Anterior cingulate cortex (tissue), 58 donors: ENCODE measurements around the gene PBX3.
A peak's percentile ranks its signal among the peaks of the same experiment; 100 is the strongest.

ENCODE experiments used
- DNase-seq, 58 donors: peaks; one replicate each; lab custom pipeline; 2025; lab: John Stamatoyannopoulos, UW

PBX3 gene

DNA sequence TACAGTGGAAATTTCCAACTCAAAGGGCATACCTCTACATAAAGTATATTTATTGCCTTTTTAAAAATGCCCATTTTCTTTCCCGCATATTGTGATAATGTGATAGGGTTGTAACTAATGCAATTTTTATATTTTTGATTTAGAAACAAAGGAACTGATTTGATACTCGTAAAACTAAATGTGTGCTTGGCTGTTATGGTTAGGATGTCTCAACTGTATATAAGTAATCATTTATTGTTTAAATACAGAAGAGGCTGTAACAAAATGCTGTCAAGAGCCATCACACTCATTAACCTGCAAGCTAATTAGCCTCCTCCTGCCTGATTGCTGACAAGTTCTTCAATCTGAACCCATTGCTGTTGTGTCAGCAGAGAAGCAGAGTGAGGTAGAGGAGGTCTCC is 149.2 kb downstream of the PBX3 start:
- no peak for DNase-seq

GRCh38 chr9:125896964-125897363 is 149.8 kb downstream of the PBX3 start:
- DNase-seq: no peak

DNA sequence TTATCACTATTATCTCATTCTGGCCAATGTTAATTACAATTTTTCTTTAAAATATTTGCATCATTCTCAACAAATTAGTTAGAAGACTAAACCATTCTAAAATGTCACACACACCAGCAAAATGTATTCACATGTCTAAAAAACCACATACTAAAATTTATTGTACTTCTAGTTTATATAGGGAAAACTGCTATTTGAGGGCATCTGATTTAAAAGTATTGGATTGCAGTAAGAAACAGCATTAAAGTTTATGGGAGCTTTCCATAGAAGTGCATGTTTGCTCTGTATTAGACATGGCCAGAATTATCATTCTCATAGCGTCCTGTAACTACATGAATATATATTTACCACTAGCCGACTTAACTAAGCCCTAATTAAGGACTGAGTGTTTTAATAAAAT is 150.3 kb downstream of the PBX3 start:
- no peak for DNase-seq

DNA sequence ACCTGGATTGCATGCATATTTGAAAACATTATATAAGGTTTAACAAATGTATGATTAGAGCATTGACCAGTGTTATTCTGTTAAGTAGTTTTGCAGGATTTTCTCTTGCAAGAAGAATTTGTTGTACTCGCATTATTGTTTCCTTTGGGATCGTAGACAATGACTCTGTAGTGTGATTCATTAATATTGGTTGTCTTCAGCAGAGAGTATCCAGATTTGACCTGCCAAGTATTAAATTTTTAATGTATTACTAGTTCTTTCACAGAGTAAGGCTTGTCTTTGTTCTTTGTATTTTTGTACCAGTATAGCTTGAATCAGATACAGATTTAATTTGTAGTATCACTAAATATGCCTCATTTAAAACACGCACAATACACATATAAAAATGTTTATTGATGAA is 155.0 kb downstream of the PBX3 start:
- DNase-seq: no peak

DNA sequence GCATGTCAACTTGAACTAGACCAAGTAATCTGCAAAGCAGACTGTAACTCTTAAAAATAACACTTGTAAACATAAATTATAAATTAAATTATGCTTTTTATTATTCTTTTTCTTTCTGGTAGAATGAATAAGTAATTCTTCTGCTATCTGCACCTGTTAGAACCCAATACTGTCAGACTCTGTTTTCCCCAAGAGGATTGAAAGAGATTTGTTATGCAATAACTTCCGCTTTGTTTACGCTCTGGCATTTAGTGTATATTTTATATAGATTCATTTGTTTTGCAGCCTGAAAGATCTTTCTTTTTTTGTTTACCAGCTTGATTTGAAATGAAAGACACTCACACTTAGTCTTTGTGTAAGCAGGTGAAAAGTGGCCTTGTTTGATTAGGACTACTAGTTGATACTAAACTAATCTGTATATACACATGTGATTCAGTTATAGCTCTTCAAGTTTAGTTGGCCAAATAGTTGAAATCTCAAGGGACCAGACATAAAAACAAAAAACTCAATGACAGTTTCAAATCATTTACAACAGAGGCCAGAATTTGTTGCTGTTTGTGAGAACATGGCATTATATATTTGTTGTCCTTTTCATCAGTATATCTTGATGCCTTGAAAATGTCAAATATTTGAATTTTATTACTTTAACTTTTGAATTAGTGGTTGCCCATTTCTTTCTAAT is 155.8 kb downstream of the PBX3 start:
- DNase-seq: no peak

- DNase-seq: no peak
Observed at GRCh38 chr9:125904155-125904851, 157.1 kb downstream of the PBX3 start.

DNA sequence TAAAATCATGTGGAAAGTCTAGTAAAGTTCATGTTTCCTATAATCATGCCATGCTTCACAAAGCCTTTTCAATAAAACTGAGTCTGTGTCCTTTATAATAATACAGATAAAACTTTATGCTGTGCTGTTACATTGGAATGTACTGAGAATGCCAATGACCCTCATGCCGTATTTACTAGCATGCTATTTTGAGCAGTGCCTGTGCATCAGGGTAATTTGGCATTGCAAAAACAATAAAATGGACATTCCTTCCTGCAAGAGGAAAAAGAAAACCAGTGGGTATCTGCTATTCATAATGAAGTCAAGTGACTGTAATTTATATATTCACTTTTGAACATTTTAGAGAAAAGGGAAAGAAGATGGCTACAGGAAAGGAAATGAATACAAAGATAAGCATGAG is 159.0 kb downstream of the PBX3 start:
- no peak for DNase-seq

GRCh38 chr9:125906893-125907292 is 159.7 kb downstream of the PBX3 start:
- no peak for DNase-seq

- no peak for DNase-seq
Observed at GRCh38 chr9:125908136-125908535, 161.0 kb downstream of the PBX3 start.

GRCh38 chr9:125908966-125909365 is 161.8 kb downstream of the PBX3 start:
- DNase-seq: peak in 1 of 58 donors; percentile 19

DNA sequence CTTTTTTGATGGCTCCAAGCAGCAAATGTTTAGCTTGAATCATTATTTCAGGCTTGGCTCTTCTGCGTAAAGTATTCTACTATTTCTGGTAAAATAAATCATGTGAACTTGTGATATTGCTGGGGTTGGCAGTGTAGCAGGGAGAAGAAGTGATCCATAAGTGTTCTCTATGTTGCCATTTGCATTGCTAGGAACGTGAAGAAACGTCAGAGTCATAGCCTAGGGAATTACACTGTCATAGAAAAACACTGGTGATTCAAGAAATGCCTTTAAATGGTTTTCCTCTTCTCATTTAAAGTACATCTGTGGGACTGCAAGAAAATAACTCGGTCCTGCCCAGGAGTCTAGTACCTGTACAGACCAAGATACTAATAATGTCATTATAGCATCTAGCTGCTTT is 162.3 kb downstream of the PBX3 start:
- DNase-seq: no peak

DNA sequence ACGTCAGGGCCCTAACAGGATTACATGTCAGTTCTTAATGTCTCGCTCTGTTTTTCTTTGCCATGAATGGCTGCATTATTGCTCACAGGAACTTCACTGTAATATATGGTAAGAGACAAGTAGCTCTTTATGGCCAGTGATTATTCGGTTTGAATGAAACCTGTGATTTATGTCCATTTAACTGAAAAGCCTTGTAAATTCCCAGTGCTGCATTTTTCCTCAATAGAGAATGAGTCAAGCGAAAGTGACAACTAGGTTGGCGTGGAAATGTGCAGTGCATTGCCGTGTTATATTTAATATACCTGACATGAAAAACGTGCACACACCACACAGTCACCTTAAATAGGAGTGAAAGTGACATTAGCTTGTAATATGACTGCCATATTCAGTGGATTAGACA is 163.1 kb downstream of the PBX3 start:
- no peak for DNase-seq

GRCh38 chr9:125911861-125912644 is 164.9 kb downstream of the PBX3 start:
- DNase-seq: no peak

- no peak for DNase-seq
Observed at GRCh38 chr9:125912667-125913066, 165.5 kb downstream of the PBX3 start.

DNA sequence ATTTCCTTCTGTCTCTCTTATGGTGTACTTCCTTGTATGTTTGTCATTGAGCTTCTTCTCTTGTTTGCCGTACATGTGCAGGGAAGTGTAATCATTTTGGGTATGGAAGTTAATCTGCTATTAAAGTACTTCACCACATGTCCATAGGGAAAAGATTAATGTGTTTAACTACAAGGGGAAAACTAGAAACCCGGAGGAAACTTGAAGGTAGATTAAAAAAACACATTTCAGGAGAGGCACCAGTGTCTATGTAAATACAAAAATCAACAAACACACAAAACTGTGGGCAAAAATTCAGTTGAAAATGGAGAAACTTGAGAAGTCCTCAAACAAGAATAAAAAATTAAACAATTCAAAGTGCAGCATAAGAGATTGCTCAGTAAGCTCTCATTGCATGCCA is 166.4 kb downstream of the PBX3 start:
- no peak for DNase-seq

- DNase-seq: no peak
Observed at GRCh38 chr9:125914411-125914810, 167.2 kb downstream of the PBX3 start.

GRCh38 chr9:125915606-125916005 is 168.4 kb downstream of the PBX3 start:
- no peak for DNase-seq

DNA sequence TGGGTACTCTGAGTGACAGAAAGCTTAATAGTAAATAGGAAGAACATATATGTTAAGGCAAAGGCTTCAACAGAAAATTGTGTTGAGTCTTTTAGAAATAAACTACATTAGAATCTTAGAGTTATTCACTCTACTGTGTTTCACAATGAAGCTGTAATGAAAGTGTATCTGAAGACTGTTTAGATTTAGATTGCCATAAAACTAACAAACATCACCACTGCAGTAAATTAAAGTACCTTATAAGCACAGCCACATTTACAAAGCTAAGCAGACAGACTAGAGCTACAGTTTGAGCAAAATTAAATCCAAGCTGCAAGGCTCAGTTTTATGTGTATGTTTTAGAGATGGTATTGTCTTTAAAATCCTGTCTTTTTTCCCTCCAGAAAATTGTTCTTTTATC is 172.4 kb downstream of the PBX3 start:
- no peak for DNase-seq

GRCh38 chr9:125920402-125920801 is 173.2 kb downstream of the PBX3 start:
- no peak for DNase-seq

DNA sequence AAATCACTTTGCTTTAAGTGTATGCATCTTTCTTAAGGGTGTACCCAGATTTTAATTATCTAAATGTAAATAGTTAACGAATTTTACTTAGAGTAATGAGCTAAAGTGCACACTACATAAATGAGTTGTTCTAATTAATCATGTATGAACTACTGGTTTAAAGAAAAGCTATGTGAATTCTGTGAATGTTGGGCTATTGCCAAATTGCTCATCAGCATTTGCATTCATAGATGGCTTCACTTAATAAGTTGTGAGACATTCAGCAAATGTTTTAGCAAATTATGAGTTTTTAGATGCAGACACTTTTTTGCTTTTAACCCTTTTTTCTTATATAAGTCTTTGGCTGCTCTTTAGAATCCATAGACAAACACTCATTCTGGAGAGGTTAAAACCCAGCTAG is 175.7 kb downstream of the PBX3 start:
- DNase-seq: no peak

DNA sequence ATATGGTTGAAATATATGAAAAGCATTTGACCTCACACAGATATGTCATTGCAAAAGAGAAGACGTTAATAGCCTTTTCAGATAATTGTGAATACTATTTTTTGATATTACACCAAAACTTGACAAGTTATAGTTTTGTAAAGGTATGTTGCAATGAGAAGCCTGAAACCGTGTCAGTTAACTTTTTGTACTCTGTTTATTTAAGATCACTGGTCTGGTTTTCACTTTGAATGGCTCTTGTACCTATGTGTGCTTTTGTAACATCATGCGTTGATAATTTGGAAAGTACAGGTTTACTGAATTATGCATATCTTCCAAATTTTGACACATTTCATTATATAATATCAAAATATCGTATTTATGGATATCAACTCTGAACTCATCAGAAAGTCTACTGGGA is 177.2 kb downstream of the PBX3 start:
- no peak for DNase-seq

DNA sequence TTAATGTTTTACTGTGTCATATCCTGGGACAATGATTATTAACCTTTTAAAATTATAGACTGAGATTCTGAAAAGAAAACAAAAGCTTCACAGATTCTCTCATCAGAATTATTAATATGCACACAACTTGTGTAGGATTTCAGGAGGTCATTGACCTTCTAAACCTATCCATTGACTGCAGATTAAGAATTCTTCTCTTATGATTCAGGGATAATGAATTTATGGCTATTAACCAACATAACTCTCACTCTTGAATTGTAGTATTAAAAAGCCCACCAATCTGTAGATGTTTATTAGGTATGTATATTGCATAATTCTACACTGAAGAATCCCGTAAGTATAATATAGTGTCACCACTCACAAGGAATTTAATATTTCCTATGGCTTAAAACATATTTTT is 179.8 kb downstream of the PBX3 start:
- no peak for DNase-seq
